Measurements from ENCODE around the gene DSP. TPM values are rescaled to one million over a fixed set of nuclear protein-coding genes. Genes with fewer than 3 reads are reported as not detected.

DSP gene
- total and polyA plus RNA-seq, 2 of the 13 experiments (the other 11 are each of a cell fraction or from before 2014, with no cell fraction given), result 89.8 to 117 TPM

GRCh38 chr6:7542874-7543624 is 1.6 kb downstream of the DSP start (continued):
- TF ChIP-seq, protein P1, sequence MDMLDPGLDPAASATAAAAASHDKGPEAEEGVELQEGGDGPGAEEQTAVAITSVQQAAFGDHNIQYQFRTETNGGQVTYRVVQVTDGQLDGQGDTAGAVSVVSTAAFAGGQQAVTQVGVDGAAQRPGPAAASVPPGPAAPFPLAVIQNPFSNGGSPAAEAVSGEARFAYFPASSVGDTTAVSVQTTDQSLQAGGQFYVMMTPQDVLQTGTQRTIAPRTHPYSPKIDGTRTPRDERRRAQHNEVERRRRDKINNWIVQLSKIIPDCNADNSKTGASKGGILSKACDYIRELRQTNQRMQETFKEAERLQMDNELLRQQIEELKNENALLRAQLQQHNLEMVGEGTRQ (IDR thresholded peaks at IDR 0.05; ENCODE audit: low read depth, low read length), result peak; percentile 63
- TF ChIP-seq, protein P1 (CRISPR knock-in tag; IDR thresholded peaks at IDR 0.05; ENCODE audit: borderline replicate concordance), result peak; percentile 73; the same call in 1 of the 2 replicates
- TF ChIP-seq ZNF883 (CRISPR knock-in tag; IDR thresholded peaks at IDR 0.05; ENCODE audit: not compliant biosample characterization) (no peak), MLXIP (CRISPR knock-in tag; IDR thresholded peaks at IDR 0.05; ENCODE audit: borderline replicate concordance) (peak; percentile 79; the same call in 1 of the 2 replicates), HOXA9 (CRISPR knock-in tag; IDR thresholded peaks at IDR 0.05; ENCODE audit: borderline replicate concordance) (no peak), ZFP36 (IDR thresholded peaks at IDR 0.05; ENCODE audit: borderline replicate concordance, low read depth, low read length, partially characterized antibody) (no peak), EP300 (IDR thresholded peaks at IDR 0.05; ENCODE audit: low read depth in 2 of 2, low read length in 2 of 2) (no peak; a peak in 1 of 4 replicates), EP300 (CRISPR knock-in tag; IDR thresholded peaks at IDR 0.05; ENCODE audit: borderline replicate concordance) (peak; percentile 50; the same call in 1 of the 2 replicates), ZIK1 (CRISPR knock-in tag; IDR thresholded peaks at IDR 0.05; ENCODE audit: borderline replicate concordance, low read depth) (no peak), PTBP1 (IDR thresholded peaks at IDR 0.05; ENCODE audit: low read depth, low read length, poor library complexity, severe bottlenecking) (peak; percentile 18), ARHGAP35 (CRISPR knock-in tag; IDR thresholded peaks at IDR 0.05; ENCODE audit: borderline replicate concordance) (no peak), ZNF773 (CRISPR knock-in tag; IDR thresholded peaks at IDR 0.05; ENCODE audit: borderline replicate concordance) (peak; percentile 75; the same call in 1 of the 2 replicates), ZKSCAN1 (IDR thresholded peaks at IDR 0.05; ENCODE audit: low read length) (no peak), TOE1 (CRISPR knock-in tag; IDR thresholded peaks at IDR 0.05) (no peak; the same call in 1 of the 2 replicates), ZGPAT (CRISPR knock-in tag; IDR thresholded peaks at IDR 0.05) (peak; percentile 49), BRD4 (CRISPR knock-in tag; IDR thresholded peaks at IDR 0.05) (peak; percentile 60; the same call in 1 of the 2 replicates), PREB (CRISPR knock-in tag; IDR thresholded peaks at IDR 0.05) (no peak), ZNF230 (CRISPR knock-in tag; IDR thresholded peaks at IDR 0.05) (no peak), ZBTB26 (CRISPR knock-in tag; IDR thresholded peaks at IDR 0.05; ENCODE audit: borderline replicate concordance) (peak; percentile 83; the same call in 1 of the 2 replicates)
